HepG2 (cell line): ENCODE results near the gene TUT1. TPM values are rescaled to one million over a fixed set of nuclear protein-coding genes. Genes with fewer than 3 reads are reported as not detected.

Experiments
- ARID5B ChIP-seq: IDR thresholded peaks from 2 replicates; pipeline ENCODE4 v1.4.0; 2020; ENCODE audit warnings: mild to moderate bottlenecking, missing genetic modification reagents
- CREM ChIP-seq, 2 experiments: sonication (generic) in 1 of 2; formaldehyde crosslinking in 1 of 2; IDR thresholded peaks; 2 replicates each; pipeline versions ENCODE4 v1.4.0 to v1.6.1; 2016 to 2020; ENCODE audit warnings: antibody characterized with exemption in 1 of 2, mild to moderate bottlenecking in 1 of 2, missing genetic modification reagents in 1 of 2
- CTCF ChIP-seq: sonication (generic); formaldehyde crosslinking; IDR thresholded peaks from 2 replicates; pipeline ENCODE4 v1.5.0; 2020; ENCODE audit warnings: mild to moderate bottlenecking, missing genetic modification reagents, moderate library complexity
- FOSL1 ChIP-seq: sonication (generic); formaldehyde crosslinking; IDR thresholded peaks from 2 replicates; pipeline ENCODE4 v1.9.0; 2021; ENCODE audit warnings: missing genetic modification reagents, borderline replicate concordance
- HMGXB3 ChIP-seq: sonication (generic); formaldehyde crosslinking; IDR thresholded peaks from 2 replicates; pipeline ENCODE4 v1.4.0; 2020; ENCODE audit warnings: missing genetic modification reagents, borderline replicate concordance
- HNF1B ChIP-seq: sonication (generic); formaldehyde crosslinking; IDR thresholded peaks from 2 replicates; pipeline ENCODE4 v1.5.1; 2020; ENCODE audit warnings: mild to moderate bottlenecking, moderate library complexity, missing genetic modification reagents
- KDM6A ChIP-seq: IDR thresholded peaks from 2 replicates; pipeline ENCODE4 v1.6.1; 2016; ENCODE audit warnings: low read depth
- NFKB2 ChIP-seq: sonication (generic); formaldehyde crosslinking; IDR thresholded peaks from 2 replicates; pipeline ENCODE4 v1.4.0; 2020; ENCODE audit warnings: missing genetic modification reagents, borderline replicate concordance
- PHF21A ChIP-seq: sonication (generic); formaldehyde crosslinking; IDR thresholded peaks from 2 replicates; pipeline ENCODE4 v1.5.0; 2020; ENCODE audit warnings: mild to moderate bottlenecking, missing genetic modification reagents
- RELA ChIP-seq: sonication (generic); formaldehyde crosslinking; IDR thresholded peaks from 2 replicates; pipeline ENCODE4 v1.4.0; 2020; ENCODE audit warnings: missing genetic modification reagents
- SRSF9 ChIP-seq: fragments of 200-400 bp; formaldehyde crosslinking; IDR thresholded peaks from 2 replicates; pipeline ENCODE4 v1.6.1; 2018; ENCODE audit warnings: borderline replicate concordance, mild to moderate bottlenecking, low read depth, low read length; ENCODE audit not compliant: insufficient read depth, poor library complexity, severe bottlenecking
- ZNF121 ChIP-seq: sonication (generic); formaldehyde crosslinking; IDR thresholded peaks from 2 replicates; pipeline ENCODE4 v1.5.0; 2020; ENCODE audit warnings: mild to moderate bottlenecking, missing genetic modification reagents
- ZNF513 ChIP-seq: sonication (generic); formaldehyde crosslinking; conservative IDR thresholded peaks from 2 replicates; pipeline ENCODE4 v1.5.0; 2020; ENCODE audit warnings: missing genetic modification reagents
- ZNF605 ChIP-seq: sonication (generic); formaldehyde crosslinking; IDR thresholded peaks from 2 replicates; pipeline ENCODE4 v1.8.0; 2022; ENCODE audit warnings: mild to moderate bottlenecking, missing genetic modification reagents
- ZNF709 ChIP-seq: sonication (generic); formaldehyde crosslinking; IDR thresholded peaks from 2 replicates; pipeline ENCODE4 v1.5.0; 2020; ENCODE audit warnings: mild to moderate bottlenecking, missing genetic modification reagents
- polyA plus RNA-seq, 8 experiments: library from polyadenylated mRNA; depleted of rRNA in 3 of 8; stranded (reverse) in 7 of 8; unstranded in 1 of 8; fragments of >200 nt; fragmentation: Illumina TruSeq in 4 of 8; extraction: Trizol in 4 of 8; gene quantifications; 2 replicates each; pipeline versions ENCODE4 v1.2.1 to v1.2.3, GENCODE V29; 2011 to 2016; ENCODE audit warnings: low read depth in 4 of 8, missing spikeins in 1 of 8, mixed read lengths in 1 of 8; ENCODE audit not compliant: insufficient read depth in 1 of 8
- total RNA-seq, 5 experiments: library from RNA; depleted of rRNA; stranded (reverse); fragments of >200 nt; fragmentation: Illumina TruSeq; extraction: Trizol; gene quantifications; 2 replicates each; pipeline ENCODE4 v1.2.3, GENCODE V29; 2016; ENCODE audit warnings: low read depth in 1 of 5

TUT1 gene
- total and polyA plus RNA-seq, 2 of the 13 experiments (the other 11 are each of a cell fraction or from before 2014, with no cell fraction given) = 9.7 to 14.3 TPM

GRCh38 chr11:62547691-62548281 is 43.5 kb downstream of the TUT1 start (continued):
- TF ChIP-seq HMGXB3 (CRISPR knock-in tag) (0 out of 2 replicates have a peak, but pooled peaks have one; percentile 51), ZNF513 (CRISPR knock-in tag) (no peak), PHF21A (CRISPR knock-in tag) (peak; percentile 86), RELA (CRISPR knock-in tag) (no peak), ZNF121 (no peak), CREM (IDR thresholded peaks at IDR 0.05) (no peak; the same call in 1 of the 2 replicates), CREM (CRISPR knock-in tag; IDR thresholded peaks at IDR 0.05) (no peak), CTCF (CRISPR knock-in tag) (peak; percentile 19; the same call in 1 of the 2 replicates), KDM6A (CRISPR knock-in tag) (peak; percentile 51; the same call in 1 of the 2 replicates), NFKB2 (no peak), ARID5B (CRISPR knock-in tag) (peak; percentile 77), ZNF709 (CRISPR knock-in tag) (0 out of 2 replicates have a peak, but pooled peaks have one; percentile 25), ZNF605 (CRISPR knock-in tag) (0 out of 2 replicates have a peak, but pooled peaks have one; percentile 3), HNF1B (CRISPR knock-in tag) (peak; percentile 42; the same call in 1 of the 2 replicates), FOSL1 (no peak), SRSF9 (no peak)
